Measurements from ENCODE around the gene SPINT2. TPM values are rescaled to one million over a fixed set of nuclear protein-coding genes. Genes with fewer than 3 reads are reported as not detected.
"Not testable (repeated sequence)": the region's sequence is repeated elsewhere in the genome, so short reads cannot be mapped to it uniquely, and the experiment has no call there.

The SPINT2 gene, protein sequence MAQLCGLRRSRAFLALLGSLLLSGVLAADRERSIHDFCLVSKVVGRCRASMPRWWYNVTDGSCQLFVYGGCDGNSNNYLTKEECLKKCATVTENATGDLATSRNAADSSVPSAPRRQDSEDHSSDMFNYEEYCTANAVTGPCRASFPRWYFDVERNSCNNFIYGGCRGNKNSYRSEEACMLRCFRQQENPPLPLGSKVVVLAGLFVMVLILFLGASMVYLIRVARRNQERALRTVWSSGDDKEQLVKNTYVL
- 10 to 100 TPM; 49.6 to 50.5 TPM for total RNA-seq
- polyA plus RNA-seq = 100 to 1,000 TPM; 139 to 162 (median 158) TPM
- total RNA-seq = 17.9 to 31.9 (median 26.8) reads per million in 6 experiments

DNA sequence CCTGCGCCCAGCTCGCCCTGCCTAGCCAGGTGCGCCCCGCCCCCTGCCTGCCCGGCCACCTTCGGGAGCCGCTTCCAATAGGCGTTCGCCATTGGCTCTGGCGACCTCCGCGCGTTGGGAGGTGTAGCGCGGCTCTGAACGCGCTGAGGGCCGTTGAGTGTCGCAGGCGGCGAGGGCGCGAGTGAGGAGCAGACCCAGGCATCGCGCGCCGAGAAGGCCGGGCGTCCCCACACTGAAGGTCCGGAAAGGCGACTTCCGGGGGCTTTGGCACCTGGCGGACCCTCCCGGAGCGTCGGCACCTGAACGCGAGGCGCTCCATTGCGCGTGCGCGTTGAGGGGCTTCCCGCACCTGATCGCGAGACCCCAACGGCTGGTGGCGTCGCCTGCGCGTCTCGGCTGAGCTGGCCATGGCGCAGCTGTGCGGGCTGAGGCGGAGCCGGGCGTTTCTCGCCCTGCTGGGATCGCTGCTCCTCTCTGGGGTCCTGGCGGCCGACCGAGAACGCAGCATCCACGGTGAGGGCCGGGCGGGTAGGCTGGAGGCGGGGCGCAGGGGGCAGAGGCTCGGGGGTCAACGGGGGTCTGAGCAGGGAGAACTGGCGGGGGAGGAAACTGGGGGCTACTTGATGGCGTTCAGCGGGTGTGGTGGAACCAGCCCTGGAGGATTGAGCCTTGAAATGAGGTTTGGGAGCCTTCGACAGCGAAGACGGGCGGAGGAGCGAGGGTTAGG is at the start of gene SPINT2:
SPINT2 (plus strand) TSS at position 88 of the 727 bp plus-strand sequence; CDS start at position 408, 320 bp downstream.
- H3K4me1 Mint-ChIP-seq = peaks cover 27 to 45% (median 41%) of the 10 kb centered on the region in 4 donors
- H3K36me3 Mint-ChIP-seq = peaks cover 0 to 4% (median 0%) of the 10 kb centered on the region in 3 donors
- no peaks in the 10 kb centered on the region for H3K9me3 Mint-ChIP-seq
- peak within 1 kb of the TSS; percentile 77 to 94 (median 90) for H3K4me3 Mint-ChIP-seq
- ATAC-seq = peak; percentile 58 to 70
- POLR2A ChIA-PET = interaction anchor here (0.7 to 2.6 kb wide), 10 partner anchors 21 to 216 kb away, joined by 3 to 11 read pairs (median 4); partner anchors contain the start of genes C19orf33, CATSPERG, PSMD8 and YIF1B
- H3K27me3 Mint-ChIP-seq = no peaks in the 10 kb centered on the region
- H3K27ac Mint-ChIP-seq = peak within 1 kb of the TSS; percentile 86 to 95 (median 92)
- DNase-seq = peak in 9 of 10 donors; percentile 34 to 84 (median 63)

DNA sequence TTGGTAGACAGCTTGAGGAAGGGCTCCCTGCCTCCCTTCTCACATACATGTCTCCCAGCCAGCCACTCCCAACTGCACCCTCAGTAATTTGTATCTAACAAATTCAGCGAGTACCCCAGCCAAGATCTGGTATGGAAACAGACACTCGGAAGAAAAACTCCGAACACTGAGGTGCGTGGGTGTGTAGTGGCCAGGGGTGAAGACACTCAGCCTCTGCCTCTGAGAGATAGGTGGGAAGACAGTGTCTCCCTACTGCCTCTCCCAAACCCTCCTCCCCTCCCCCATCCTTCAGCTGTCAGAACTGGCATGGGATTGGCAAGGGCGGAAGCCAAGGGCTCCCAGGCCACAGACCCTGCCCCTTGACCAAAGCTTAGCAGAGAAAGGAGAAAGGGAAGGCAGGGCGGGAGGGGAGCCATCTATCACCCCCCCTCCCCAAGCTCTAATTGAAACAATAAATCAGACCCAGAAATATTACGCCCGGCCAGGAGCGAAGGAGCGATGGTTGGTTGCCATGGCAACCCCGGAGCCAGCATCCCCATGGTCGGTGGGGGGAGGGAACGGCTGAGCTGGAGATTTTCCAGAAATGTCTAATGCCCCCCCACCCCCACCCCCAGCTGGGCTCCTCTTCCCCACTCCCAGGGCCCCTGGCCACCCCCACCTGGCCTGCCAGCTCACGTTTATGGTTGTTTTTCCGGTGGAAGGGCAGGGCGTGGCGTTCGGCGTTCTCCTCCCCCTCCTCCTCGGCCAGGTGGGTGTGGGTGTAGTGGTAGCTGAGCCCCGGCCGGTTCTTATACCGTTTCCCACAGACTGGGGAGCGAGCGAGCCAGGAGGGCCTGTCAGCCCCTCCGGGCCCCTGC is 47.4 kb upstream of the SPINT2 start:
- H3K4me3 Mint-ChIP-seq = no peak overlapping the region
- H3K36me3 Mint-ChIP-seq = peaks cover 0 to 7% (median 0%) of the 10 kb centered on the region in 3 donors
- no peak overlapping the region for H3K27ac Mint-ChIP-seq
- DNase-seq = no peak
- peaks cover 0 to 5% (median 0%) of the 10 kb centered on the region in 9 donors for H3K9me3 Mint-ChIP-seq
- H3K27me3 Mint-ChIP-seq = peaks cover 24 to 80% (median 49%) of the 10 kb centered on the region in 5 donors
- POLR2A ChIA-PET = no interaction called here
- no peak for ATAC-seq
- peaks cover 8 to 14% (median 12%) of the 10 kb centered on the region in 4 donors for H3K4me1 Mint-ChIP-seq

DNA sequence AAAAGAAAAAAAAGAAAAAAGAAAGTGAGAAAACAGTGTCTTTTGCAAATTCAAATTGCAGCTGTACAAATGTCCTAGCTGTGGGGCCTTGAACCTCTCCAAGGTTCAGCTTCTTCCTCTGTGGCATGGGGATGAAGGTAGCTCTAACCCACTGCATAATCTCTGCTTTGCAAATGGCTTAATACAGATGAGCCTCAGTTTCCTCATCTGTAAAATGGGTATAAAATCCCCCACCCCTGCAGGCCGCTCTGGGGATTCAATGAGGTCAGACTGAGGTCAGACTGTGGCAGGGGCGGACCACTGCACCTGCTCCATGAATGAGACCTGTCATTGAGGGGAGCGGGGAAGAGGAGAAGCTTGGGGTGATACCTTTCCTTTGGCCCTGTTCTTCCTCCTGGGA is 46.2 kb upstream of the SPINT2 start:
- POLR2A ChIA-PET = no interaction called here
- Mint-ChIP-seq H3K36me3 (peaks cover 0 to 7% (median 4%) of the 10 kb centered on the region in 3 donors), H3K4me3 (peak overlapping the region in 1 of 10 donors; percentile 22), H3K9me3 (peaks cover 0 to 5% (median 0%) of the 10 kb centered on the region in 9 donors), H3K27ac (no peak overlapping the region), H3K4me1 (peaks cover 12 to 18% (median 14%) of the 10 kb centered on the region in 4 donors), H3K27me3 (peaks cover 29 to 78% (median 54%) of the 10 kb centered on the region in 5 donors)
- no peak for ATAC-seq
- DNase-seq = no peak

DNA sequence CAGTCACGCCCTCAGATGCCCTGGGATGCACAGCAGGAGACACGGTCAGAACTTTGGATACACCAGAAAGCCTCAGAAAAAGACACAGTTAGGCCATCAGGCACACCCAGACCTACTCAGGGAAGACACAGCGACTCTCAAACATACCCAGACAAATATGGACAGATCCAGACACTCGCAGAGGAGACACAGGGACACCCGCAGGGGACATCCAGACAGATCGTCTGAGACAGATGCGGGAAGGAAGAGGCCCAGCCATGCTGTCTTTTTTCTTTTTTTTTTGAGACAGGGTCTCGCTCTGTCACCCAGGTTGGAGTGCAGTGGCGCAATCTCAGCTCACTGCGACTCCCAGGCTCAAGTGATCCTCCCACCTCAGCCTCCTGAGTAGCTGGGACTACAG is 45.2 kb upstream of the SPINT2 start:
- DNase-seq (no peak), ATAC-seq (no peak)
- peaks cover 0 to 9% (median 7%) of the 10 kb centered on the region in 3 donors for H3K36me3 Mint-ChIP-seq
- POLR2A ChIA-PET = no interaction called here
- peak overlapping the region in 1 of 10 donors; percentile 65 for H3K27ac Mint-ChIP-seq
- H3K9me3 Mint-ChIP-seq = peaks cover 0 to 1% (median 0%) of the 10 kb centered on the region in 9 donors
- H3K4me3 Mint-ChIP-seq = no peak overlapping the region
- peaks cover 27 to 77% (median 53%) of the 10 kb centered on the region in 5 donors for H3K27me3 Mint-ChIP-seq
- peaks cover 12 to 17% (median 14%) of the 10 kb centered on the region in 4 donors for H3K4me1 Mint-ChIP-seq

DNA sequence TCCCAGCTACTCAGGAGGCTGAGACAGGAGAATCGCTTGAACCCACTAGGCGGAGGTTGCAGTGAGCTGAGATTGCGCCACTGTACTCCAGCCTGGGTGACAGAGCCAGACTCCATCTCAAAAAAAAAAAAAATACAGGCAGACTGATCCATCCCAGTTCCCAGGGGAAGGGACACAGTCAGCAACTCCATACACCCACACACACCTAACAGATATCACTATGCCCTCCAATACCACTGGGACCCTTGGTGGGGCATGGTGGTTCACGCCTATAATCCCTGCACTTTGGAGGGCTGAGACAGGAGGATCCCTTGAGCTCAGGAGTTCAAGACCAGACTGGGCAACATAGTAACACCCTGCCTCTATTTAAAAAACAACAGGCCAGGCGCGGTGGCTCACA is 43.0 kb upstream of the SPINT2 start:
- Mint-ChIP-seq H3K9me3 (peaks cover 0 to 2% (median 0%) of the 10 kb centered on the region in 9 donors), H3K36me3 (peaks cover 0 to 12% (median 7%) of the 10 kb centered on the region in 3 donors), H3K27me3 (peaks cover 34 to 84% (median 52%) of the 10 kb centered on the region in 5 donors), H3K4me1 (peaks cover 13 to 19% (median 16%) of the 10 kb centered on the region in 4 donors), H3K27ac (no peak overlapping the region), H3K4me3 (no peak overlapping the region)
- POLR2A ChIA-PET = interaction anchor here (0.7 kb wide), 1 partner anchor 19 kb away, joined by 3 read pairs; no protein-coding TSS in a partner anchor
- DNase-seq = no peak
- ATAC-seq = no peak

DNA sequence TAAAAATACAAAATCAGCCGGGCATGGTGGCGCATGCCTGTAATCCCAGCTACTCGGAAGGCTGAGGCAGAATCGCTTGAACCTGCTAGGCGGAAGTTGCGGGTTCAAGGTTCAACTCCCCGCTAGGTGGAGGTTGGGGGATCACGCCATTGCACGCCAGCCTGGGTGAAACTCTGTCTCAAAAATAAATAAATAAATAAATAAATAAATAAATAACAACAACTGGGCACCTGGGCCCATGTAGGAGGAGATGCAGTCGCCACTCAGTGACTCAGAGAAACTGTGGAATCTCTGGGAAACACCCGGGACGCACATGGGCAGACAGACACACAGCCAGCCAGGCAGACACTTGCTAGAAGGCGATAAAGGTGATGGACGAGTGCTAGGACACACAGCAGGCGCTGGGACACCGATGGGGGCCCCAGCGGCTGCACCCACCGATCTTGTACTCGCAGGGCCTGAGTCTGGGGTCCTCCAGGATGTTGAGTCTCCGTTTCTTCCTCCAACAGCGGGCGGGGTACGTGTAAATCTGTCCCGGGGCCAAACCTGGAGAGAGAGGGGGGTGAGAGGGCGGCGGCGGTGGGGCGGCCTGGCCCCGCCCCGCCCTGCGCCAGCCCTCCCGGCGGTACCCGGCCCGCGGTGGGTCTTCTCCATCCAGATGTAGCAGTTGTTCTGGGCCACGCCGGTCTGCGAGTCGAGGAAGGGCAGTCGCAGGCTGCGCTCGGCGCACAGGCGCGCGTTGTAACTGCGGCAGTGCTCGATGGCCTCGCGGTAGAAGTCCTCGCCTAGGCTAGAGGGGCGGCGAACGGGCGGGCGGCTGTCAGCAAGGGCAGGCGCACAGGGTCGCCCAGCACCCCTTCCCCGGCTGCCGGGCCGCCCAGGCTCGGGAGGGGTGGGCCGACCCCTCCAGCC is 42.2 kb upstream of the SPINT2 start:
- Mint-ChIP-seq H3K27me3 (peaks cover 40 to 85% (median 60%) of the 10 kb centered on the region in 5 donors), H3K4me3 (peak overlapping the region in 1 of 10 donors; percentile 34)

DNA sequence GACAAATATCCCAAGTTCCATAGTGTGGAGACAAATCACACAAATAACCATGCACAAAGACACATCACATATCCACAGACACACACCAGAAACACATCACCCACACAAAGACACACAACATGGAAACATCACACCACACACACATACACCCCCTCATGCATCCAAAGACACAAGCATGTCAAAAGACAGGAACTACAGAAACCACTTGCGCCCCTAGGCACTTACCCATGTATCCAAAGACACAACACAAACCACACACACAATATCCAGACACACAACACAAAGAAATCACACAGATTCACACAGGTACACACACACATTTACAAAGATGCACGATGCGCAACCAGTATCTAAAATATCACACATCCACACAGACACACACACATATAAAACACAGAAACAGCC is 41.3 kb upstream of the SPINT2 start:
- H3K36me3 Mint-ChIP-seq = peaks cover 0 to 12% (median 7%) of the 10 kb centered on the region in 3 donors
- no peak for DNase-seq
- peaks cover 0 to 2% (median 0%) of the 10 kb centered on the region in 9 donors for H3K9me3 Mint-ChIP-seq
- peaks cover 46 to 88% (median 69%) of the 10 kb centered on the region in 5 donors for H3K27me3 Mint-ChIP-seq
- H3K27ac Mint-ChIP-seq = peak overlapping the region in 2 of 10 donors; percentile 6 to 33
- POLR2A ChIA-PET = no interaction called here
- H3K4me3 Mint-ChIP-seq = peak overlapping the region; percentile 28 to 83 (median 65)
- ATAC-seq = no peak
- H3K4me1 Mint-ChIP-seq = peaks cover 18 to 26% (median 25%) of the 10 kb centered on the region in 4 donors

More for the DNA sequence above, 42.2 kb upstream of the SPINT2 start:
- ATAC-seq (no peak), DNase-seq (no peak)
- H3K9me3 Mint-ChIP-seq = peaks cover 0 to 2% (median 0%) of the 10 kb centered on the region in 9 donors
- POLR2A ChIA-PET = interaction anchor here (0.7 kb wide), 1 partner anchor 19 kb away, joined by 3 read pairs; no protein-coding TSS in a partner anchor
- H3K27ac Mint-ChIP-seq = no peak overlapping the region
- H3K4me1 Mint-ChIP-seq = peaks cover 16 to 24% (median 19%) of the 10 kb centered on the region in 4 donors
- H3K36me3 Mint-ChIP-seq = peaks cover 0 to 12% (median 7%) of the 10 kb centered on the region in 3 donors

DNA sequence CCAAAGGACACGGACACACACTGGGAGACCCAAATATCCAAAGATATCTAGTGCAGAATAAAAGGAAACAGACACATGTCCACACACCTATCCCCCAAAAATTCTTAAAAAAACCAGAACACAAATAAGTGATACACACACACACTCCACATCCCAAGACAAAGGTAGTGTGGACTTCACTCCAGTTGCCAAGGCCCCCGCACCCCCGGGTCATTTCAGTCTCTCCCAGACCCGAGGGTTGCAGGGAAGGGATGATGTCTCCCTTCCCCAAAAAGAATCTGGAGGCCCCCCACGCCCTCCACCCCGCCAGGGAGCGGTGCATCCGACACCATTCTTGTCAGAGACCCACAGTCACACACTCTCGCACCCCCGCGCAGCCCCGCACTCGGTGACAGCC is 40.8 kb upstream of the SPINT2 start:
- ATAC-seq = no peak
- Mint-ChIP-seq H3K36me3 (peaks cover 0 to 12% (median 7%) of the 10 kb centered on the region in 3 donors), H3K27ac (peak overlapping the region in 2 of 10 donors; percentile 10 to 33), H3K9me3 (peaks cover 0 to 2% (median 0%) of the 10 kb centered on the region in 9 donors), H3K27me3 (peaks cover 41 to 85% (median 66%) of the 10 kb centered on the region in 5 donors), H3K4me3 (peak overlapping the region; percentile 28 to 83 (median 65)), H3K4me1 (peaks cover 18 to 28% (median 26%) of the 10 kb centered on the region in 4 donors)
- no peak for DNase-seq
- POLR2A ChIA-PET = no interaction called here

DNA sequence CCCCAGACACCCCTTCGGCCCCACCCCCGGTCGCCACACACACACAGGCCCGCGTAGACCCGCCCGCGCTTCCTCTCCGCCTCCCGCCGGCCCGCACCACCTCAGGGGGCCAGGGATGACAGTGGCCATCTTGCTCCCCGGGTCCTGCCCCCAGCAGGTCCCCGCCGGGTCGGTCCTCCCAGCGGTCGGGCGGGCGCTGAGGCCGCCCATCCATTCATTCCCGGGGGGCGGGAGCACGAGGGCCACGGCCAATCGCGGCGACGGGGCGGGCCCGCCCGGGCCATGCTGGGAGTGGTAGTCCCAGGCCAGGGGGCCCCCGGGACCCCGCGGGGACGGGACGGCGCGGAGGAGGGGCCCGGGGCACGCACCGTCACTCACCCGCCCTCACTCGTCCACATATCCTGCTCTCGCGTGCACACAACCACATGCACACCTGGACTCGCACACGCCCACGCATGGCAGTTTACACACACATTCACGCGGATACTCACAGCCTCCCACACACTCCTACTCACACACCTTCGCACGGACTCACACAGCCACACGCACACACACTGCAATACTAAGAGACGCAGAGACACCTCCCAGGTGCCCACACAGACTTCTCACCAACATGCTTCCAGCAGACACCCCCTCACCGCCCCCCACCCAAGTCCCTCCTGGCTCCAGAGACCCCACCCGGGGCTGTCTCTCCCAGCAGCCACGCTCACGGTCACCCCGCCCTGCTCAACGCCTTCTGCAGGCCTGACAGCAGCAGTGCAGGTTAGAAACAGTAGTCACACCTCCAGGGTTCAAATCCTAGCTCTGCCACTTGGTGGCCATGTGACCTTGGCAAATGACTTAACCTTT is 40.1 kb upstream of the SPINT2 start, which contains the start of gene DPF1:
DPF1 (minus strand) TSS at position 209 of the 849 bp plus-strand sequence; CDS start at position 129, 80 bp downstream.
- POLR2A ChIA-PET = no interaction called here
- H3K36me3 Mint-ChIP-seq = peaks cover 0 to 12% (median 7%) of the 10 kb centered on the region in 3 donors
- H3K4me3 Mint-ChIP-seq = peak within 1 kb of the TSS; percentile 73 to 90 (median 88)
- peaks cover 20 to 32% (median 29%) of the 10 kb centered on the region in 4 donors for H3K4me1 Mint-ChIP-seq
- peaks cover 0 to 2% (median 0%) of the 10 kb centered on the region in 9 donors for H3K9me3 Mint-ChIP-seq
- peak within 1 kb of the TSS in 3 of 10 donors; percentile 10 to 81 (median 33) for H3K27ac Mint-ChIP-seq
- peak in 8 of 10 donors; percentile 11 to 42 (median 38) for DNase-seq
- peaks cover 39 to 82% (median 63%) of the 10 kb centered on the region in 5 donors for H3K27me3 Mint-ChIP-seq
- ATAC-seq = peak; percentile 77 to 80

DNA sequence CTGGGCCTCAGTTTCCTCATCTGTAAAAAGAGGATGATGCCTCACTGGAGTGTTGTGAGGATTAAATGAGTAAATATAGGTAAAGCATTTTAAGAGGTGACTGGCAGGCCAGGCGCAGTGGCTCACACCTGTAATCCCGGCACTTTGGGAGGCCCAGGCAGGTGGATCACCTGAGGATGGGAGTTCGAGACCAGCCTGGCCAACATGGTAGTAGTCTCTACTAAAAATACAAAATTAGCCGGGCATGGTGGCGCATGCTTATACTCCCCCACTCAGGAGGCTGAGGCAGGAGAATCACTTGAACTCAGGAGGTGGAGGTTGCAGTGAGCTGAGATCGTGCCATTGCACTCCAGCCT is 39.5 kb upstream of the SPINT2 start:
- H3K4me3 Mint-ChIP-seq = peak overlapping the region in 9 of 10 donors; percentile 75 to 90 (median 89)
- not testable (repeated sequence) for H3K27ac Mint-ChIP-seq, ATAC-seq

More for the DNA sequence above, 39.5 kb upstream of the SPINT2 start:
- H3K36me3 Mint-ChIP-seq = peaks cover 0 to 12% (median 7%) of the 10 kb centered on the region in 3 donors
- peaks cover 21 to 33% (median 29%) of the 10 kb centered on the region in 4 donors for H3K4me1 Mint-ChIP-seq
- DNase-seq, H3K9me3 Mint-ChIP-seq, POLR2A ChIA-PET: not testable (repeated sequence)
- H3K27me3 Mint-ChIP-seq = peaks cover 38 to 79% (median 59%) of the 10 kb centered on the region in 5 donors

Measured in naive thymus-derived CD8-positive, alpha-beta T cell (primary cell).